ENCODE data around the gene FSTL4.

- TF ChIP-seq CTCF (IDR thresholded peaks at IDR 0.05; ENCODE audit: low read depth, low read length, missing input control) (no peak), JUND (IDR thresholded peaks at IDR 0.05) (no peak)
Measured at GRCh38 chr5:133509742-133510079, 102.6 kb downstream of the FSTL4 start.

Measured in liver (tissue), 3 donors.